Raji (cell line): Measurements from ENCODE around the gene EMILIN2.

Experiments used
- POLR2A ChIP-seq: IDR thresholded peaks from 2 replicates; pipeline ENCODE4 v1.6.1; 2011; ENCODE audit warnings: low read depth, low read length, control low read depth; ENCODE audit not compliant: insufficient read depth

Gene EMILIN2

DNA sequence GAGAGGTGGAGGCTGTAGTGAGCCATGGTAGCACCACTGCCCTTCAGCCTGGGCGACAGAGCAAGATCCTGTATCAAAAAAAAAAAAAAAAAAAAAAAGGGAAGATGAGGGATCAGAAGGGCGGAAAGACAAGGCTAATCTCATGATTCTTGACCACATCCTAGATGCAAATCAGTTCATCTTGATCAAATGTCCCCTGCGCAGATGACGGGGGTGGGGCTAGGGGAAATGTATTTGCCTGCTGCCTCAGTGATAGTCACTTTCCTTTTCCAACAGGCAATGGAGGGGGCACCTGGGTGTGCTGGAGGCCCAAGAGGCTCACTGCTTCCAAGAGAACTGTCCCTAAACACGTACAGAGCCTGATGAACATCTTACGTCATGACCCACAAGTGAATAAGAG, 3.7 kb upstream of the EMILIN2 start:
- TF ChIP-seq POLR2A = no peak

DNA sequence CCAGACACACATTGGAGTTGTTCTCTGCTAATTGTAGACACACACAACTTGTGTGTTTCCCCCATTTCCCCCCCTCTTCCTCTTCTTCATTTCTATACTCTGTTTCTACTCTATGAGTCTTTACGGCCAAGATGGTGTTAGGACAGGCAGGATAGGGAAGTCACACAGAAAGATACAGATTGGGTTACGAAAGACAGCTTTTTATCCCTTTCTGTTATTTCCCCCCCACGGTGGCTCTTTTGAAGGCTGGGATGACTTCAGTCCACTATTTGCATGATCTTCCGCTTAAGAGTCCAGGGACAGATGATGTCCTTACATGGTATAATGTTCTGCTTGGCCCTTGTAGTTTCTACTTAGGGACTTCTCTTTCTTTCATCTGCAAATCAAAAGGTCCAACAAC, 1.6 kb upstream of the EMILIN2 start:
- no peak for TF ChIP-seq POLR2A

DNA sequence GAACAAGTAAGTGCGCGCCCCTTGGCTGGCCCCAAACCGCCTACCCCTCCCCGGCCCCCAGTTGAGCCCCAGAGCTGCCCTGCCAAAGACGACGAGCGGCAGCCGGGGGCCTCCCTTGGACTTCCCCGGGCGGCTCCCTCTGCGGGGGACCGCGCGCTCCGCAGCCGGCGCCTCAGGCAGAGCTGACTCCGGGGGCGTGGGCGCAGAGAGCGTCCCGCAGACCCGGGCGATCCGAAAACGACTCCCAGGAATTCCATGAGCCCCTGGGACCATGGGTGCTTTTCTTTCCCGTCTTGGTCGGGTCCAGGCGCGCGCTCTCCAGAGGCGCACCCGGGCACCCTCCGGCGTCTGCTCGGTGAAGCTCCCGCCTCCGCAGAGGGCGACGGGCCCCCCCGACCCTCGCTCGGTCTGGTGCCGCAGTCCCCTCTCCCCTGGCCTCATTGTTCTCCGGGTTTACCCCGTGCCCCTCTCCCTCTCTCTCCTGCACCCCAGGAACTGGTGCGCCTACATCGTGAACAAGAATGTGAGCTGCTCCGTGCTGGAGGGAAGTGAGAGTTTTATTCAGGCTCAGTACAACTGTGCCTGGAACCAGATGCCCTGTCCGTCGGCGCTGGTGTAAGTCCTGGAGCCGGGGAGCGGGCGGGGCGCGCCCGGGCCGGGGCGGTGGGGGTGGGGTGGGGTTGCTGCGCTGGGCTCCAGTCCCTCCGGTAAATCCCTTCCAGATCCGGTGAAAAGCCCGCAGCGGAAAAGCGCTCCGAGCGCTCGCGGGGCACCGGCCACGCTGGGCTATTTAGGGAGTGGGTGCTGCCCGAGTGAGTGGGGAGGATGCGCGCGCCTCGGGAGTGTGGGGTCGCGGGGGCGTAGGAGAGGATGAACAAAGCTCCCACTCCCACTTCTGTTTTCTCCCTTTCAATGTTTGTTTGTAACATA, 776 bp downstream of the EMILIN2 start:
- TF ChIP-seq POLR2A = no peak

DNA sequence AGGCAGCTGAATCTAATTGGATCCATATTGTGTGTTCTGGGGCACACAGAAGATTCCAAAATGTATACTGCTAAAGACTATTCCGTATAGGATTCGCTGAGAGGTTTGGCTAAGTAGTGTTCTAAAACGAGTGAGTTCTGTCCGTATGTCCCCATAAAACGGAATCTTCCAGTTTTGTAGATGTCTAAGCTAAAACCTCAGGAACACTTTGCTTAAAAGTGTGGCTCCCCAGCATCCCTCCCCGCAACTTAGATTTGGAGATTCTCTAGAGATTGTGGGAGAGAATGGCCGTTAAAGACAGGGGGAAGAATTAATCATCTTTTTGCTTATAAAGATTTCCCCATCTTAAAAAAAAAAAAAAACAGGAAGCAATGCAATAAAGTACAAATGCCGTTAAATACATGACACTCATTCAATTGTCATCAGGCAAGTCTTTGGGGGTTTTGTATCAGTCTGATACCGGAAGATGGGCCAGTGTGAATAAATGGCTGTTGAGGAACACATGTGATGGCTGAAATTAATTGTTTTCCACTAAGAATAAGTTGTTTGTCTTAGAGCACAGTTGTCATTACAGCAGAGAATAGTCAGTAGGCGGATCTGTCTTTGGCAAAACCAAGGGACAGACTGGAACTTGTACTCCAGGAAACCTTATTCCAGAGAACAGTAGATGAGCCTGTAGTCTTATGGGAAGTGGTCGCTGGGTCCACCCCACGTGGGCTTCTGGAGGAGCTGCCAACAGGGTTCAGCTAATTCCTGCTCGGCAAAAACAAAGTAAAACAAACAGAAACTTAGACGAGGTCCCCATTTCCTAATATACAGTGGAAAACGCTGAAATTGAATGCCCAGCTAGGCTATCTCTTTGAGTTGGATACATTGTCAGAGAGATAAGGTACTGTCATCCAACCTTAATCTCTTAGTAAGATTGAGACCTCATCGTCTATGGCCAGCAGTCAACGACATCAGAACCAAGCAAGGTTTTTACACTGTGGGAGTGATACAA, 1.7 kb downstream of the EMILIN2 start:
- TF ChIP-seq POLR2A = no peak

DNA sequence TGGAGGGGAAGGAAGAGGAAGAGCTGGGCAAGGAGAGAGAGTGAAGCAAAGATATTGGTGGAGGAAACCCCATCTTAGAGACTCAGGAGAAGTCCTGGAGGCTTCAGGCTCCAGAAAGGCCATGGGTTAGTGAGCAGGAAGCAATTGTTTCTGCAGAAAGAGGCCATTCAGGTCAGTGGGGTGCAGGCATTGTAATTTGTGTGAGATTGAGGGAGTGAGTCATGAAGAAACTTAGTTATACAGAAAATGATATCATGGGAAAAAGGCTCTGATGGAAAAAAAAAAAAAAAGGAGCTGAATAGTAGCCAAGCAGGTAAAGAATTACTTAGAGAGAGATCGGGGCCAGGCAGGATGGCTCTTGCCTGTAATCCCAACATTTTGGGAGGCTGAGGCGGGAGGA, 4.0 kb downstream of the EMILIN2 start:
- no peak for TF ChIP-seq POLR2A

DNA sequence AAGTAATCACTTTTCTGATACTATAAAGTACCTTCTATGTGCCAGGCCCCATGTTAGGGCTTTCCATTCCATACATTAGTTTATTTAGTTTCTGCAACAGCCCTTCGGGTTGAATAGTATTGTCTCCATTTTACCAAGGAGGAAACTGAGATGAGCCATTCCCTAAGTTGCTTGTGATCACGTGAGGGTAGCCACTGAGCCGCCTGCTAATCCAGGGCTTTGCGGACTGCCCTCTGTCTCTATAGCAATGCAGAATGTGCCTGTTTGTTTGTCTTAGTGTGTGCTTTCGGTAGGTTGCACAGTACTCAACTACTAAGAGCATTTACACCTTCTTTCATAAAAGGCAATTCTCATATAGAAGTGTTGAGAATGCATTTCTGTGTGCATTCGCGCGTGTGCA, 5.0 kb downstream of the EMILIN2 start:
- no peak for TF ChIP-seq POLR2A

DNA sequence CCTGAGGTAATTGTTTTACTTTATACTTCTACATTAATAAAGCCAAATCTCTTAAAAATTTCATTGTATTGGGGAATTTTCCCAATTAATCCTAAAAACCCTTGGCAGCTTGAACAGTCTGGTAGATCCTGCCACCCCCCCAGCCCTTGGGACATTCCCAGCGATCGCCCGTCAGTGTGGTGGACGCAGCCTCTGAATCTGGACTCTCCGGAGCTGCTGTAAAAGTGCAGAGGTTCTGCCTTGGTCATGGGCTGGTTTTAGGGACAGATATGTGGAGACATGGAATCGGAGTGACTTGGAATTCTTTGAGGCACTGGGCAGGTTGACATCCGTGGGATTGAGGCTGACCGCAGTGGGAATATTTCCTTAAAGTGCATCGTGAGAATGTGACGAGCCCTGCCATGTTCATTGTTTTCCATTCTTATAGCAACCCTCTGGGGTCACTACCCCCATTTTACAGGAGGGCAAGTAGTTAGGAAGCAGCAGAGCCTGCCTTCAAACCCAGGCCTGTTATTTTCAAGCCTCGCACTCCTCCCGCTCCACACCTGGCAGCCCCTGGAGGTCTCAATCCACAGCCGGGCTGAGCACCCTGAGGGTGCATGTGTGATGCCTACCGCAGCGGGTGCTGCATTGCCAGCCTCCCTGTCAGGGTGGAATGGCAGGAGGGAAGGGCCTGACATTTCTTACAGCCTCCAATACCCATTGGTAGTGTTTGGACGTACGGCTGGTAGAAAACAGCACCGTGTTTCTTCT, 6.5 kb downstream of the EMILIN2 start:
- no peak for TF ChIP-seq POLR2A

DNA sequence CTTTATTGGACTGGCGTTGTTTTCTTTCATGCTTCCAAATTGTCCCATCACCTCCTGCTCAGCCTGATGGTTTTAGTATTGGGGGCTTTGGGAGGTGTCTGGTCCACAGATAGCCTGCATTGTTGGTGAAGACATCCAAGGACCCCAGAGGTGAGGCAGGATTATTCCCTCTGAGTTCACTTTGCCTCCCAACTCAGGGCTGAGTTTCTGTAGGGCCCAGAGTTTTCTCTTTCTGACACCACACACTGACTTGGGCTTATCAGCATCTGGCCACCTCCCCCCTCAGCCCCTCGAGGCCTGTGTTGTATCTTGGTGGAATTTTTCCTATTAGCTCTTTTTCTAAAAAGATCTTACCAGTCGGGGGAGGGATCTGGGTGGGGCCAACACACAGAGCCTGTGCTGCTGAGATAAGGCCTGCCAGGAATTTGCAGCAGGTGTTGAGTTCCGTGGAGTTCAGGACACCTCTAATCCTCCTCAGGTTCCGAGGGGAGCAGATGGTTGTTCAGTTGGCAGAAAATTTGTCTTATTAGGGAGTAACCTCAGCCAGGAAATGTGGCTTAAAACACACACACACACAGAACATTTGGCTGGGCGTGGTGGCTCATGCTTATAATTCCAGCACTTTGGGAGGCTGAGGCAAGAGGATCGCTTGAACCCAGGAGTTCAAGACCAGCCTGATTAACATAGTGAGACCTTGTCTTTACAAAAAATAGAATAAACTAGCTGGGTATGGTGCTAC, 7.3 kb downstream of the EMILIN2 start:
- no peak for TF ChIP-seq POLR2A

DNA sequence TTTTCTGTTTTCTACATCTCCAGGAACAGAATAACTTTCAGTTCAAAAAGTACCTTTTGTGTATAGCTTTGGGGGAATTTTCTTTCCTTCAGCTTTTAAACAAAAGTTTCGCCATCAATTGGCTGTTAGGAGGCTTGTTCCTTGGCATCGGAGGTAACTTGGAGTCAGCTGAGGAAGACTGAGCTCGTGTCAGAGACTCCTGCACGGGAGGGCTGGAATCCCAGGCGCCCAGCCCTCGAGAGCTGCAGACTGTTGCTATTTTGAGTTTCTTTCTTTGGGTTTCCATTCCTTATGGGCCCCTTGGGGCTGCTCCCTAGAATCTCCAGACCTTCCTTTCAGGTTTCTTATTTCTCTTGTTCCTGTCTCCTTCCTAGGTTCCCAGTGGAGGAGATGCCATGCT, 8.1 kb downstream of the EMILIN2 start:
- no peak for TF ChIP-seq POLR2A

DNA sequence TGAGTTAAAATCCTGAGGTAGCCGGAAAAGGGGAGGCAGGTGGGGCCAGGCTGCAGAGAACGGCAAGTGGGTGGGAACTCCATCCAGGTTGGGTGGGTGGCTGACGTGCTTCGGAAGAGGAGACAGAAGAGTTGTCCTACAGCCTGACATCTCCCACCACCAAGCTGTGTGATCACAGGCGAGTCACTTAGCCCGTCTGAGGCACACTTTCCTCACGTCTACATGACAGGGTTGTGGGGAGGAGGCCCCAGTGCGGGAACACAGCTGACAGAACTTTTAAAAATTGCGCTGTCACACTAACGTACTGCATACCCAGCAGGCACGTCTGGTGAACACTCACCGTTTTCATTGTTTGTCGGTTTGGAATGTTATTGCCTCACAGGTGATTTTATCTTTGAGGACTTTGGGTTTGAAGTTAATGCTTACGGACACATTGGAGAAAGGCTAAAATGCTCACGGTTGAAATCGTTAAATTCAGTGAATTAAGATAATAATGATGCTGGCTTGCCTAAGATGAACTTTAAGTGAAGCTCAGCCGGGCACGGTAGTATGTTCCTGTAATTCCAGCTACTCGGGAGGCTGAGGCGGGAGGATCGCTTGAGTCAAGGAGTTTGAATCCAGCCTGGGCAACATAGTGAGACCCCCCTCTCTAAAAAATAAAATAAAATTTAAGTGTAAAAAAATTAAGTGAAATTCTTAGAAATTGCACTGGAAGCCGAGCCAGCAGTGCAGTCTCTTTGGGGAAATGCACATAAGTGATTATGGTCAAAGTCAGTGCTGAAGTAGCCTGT, 8.9 kb downstream of the EMILIN2 start:
- no peak for TF ChIP-seq POLR2A

DNA sequence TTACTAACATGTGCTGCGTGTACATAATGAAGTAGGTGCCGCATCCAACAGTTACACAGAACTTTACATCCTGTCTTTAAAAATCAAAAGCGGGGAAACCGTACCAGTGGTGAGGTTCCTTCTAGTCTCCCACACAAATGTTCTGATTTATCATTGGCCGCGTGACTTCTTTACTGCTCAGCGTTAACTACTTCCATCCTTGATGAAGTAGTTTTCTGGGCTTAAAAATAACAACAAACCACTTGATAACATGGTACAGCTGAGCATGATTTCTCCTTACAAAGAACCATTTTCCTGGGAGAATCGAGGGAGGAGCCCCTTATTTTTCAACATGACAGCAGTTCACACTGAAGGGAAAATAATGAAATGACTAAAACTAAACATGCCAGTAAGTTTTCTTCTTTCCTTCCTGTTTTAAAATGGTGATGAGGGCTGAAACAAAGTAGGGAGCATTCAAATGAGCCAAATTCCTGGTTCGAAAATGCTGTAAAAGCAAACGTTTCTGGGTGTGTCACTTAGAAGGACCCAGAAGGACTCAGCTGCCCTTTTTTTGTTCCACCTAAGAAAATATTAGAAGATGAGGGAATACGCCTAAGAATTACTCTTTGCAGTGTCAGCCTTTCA, 9.9 kb downstream of the EMILIN2 start:
- no peak for TF ChIP-seq POLR2A

DNA sequence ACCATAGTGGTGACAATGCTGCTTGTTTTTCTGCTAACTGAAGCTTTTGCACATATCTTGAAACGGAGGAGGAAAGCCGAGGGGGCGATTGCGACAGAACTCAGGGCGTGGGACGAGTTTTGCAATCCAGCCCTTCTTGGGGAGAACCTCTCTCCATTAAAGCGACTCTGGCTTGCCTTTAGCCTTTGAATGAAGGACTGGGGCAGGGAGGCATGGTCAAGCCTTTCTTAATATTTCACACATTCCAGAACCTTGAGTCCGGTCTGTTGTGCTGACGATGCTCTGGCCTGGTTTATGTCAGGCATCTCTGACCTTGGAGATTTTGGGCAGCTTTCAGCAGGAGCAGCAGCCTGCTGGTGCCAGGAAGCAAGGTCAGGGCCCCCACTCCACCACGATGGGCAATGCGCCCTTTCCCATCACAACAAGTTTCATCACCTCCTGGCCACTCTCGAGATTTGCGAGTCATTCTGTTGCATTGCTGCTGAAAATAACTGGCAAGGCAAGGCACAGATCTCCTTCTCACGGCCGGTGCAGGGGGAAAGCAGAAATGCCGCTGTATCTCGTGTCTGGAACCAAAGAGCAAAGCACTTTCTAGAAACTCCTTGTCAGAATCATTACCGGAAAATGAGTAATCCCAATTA, 10.8 kb downstream of the EMILIN2 start:
- TF ChIP-seq POLR2A = no peak

DNA sequence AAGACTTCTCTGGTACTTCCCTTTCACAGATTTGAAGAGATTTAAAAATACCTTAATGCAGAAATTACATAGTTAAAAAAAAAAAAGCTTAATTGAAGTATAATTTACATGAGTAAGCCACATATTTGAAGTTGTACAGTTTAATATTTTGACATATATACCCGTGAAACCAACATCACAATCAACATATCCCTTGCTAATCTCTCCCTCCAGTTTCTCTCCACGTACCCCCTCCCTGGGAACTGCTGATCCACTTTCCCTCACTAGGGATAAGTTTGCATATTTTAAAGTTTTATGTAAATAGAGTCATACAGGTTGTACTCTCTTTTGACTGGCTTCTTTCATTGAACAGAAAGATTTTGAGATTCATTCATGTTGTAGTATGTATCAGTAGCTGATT, 22.4 kb downstream of the EMILIN2 start:
- no peak for TF ChIP-seq POLR2A

DNA sequence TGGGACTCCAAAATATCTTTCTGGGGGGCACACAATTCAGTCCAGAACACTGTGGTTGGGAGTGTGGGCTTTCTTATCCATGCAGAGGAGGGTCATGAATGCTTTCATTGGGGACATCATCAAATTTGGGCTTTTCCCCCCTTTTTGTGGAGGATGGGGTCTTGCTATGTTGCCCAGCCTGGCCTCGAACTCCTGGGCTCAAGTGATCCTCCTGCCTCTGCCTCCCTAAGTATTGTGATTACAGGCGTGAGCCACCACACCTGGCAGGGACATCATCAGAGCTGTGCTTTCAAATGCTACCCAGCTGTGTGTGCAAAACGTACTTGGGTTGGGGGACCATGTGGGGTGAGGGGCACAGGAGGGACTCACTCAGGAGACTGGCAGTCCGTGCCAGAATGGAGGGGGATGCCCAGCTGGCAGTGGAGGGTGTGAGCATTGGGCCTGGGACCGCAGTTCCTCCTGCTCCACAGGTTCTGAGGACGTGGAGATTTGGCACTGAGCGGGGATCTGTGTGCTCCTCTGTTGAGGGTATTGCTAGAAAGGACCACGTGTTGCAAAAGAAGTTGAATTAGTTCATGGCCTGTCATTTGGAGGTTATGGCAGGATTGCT, 24.4 kb downstream of the EMILIN2 start:
- TF ChIP-seq POLR2A = no peak
